Measurements from ENCODE around the gene ZXDC.
A peak's percentile ranks its signal among the peaks of the same experiment; 100 is the strongest.

Gene ZXDC

GRCh38 chr3:126474498-126475412 is 936 bp downstream of the ZXDC start:
- Histone ChIP-seq H3K9me3 (no peaks in the 10 kb centered on the region), H3K4me3 (peak overlapping the region; percentile 71 to 75), H3K4me1 (peaks cover 0 to 48% (median 40%) of the 10 kb centered on the region in 4 donors), H3K36me3 (peaks cover 16 to 24% (median 17%) of the 10 kb centered on the region in 3 donors), H3K27ac (peak overlapping the region; percentile 82 to 86), H3K27me3 (no peaks in the 10 kb centered on the region)
- peak; percentile 40 to 78 for DNase-seq
- TF ChIP-seq CTCF (IDR thresholded peaks at IDR 0.05), result peak in 1 of 2 experiments; percentile 22
- intact Hi-C loops (cut with DNase I; ENCODE audit: low total_unique reads), result loop anchor here (5.0 to 10.0 kb wide), 4 partner anchors 82 to 392 kb away; partner anchors contain the start of genes CFAP100 and SLC41A3

GRCh38 chr3:126473292-126474168 is 2.2 kb downstream of the ZXDC start:
- Histone ChIP-seq H3K4me1 (peaks cover 0 to 51% (median 40%) of the 10 kb centered on the region in 4 donors), H3K4me3 (peak overlapping the region; percentile 71 to 75), H3K36me3 (peaks cover 29 to 36% (median 29%) of the 10 kb centered on the region in 3 donors), H3K27ac (peak overlapping the region in 1 of 2 donors; percentile 2), H3K27me3 (no peaks in the 10 kb centered on the region), H3K9me3 (no peaks in the 10 kb centered on the region)
- no peak for TF ChIP-seq CTCF (IDR thresholded peaks at IDR 0.05)
- DNase-seq, result no peak
- intact Hi-C loops (cut with DNase I; ENCODE audit: low total_unique reads), result loop anchor here (5.0 to 10.0 kb wide), 3 partner anchors 81 to 269 kb away; partner anchors contain the start of gene CFAP100

- Histone ChIP-seq H3K4me1 (peaks cover 0 to 51% (median 40%) of the 10 kb centered on the region in 4 donors), H3K9me3 (no peaks in the 10 kb centered on the region), H3K36me3 (peaks cover 32 to 47% (median 40%) of the 10 kb centered on the region in 3 donors), H3K4me3 (peak overlapping the region; percentile 71 to 75), H3K27me3 (no peaks in the 10 kb centered on the region), H3K27ac (peak overlapping the region in 1 of 2 donors; percentile 2)
- intact Hi-C loops (cut with DNase I; ENCODE audit: low total_unique reads), result loop anchor here (5.0 to 10.0 kb wide), 3 partner anchors 80 to 268 kb away; partner anchors contain the start of gene CFAP100
- peak; percentile 88 to 91 for DNase-seq
- TF ChIP-seq CTCF (IDR thresholded peaks at IDR 0.05), result no peak
Measured at GRCh38 chr3:126472277-126473006, 3.2 kb downstream of the ZXDC start.

- H3K36me3 ChIP-seq, result peaks cover 59 to 77% (median 67%) of the 10 kb centered on the region in 3 donors
- no peak overlapping the region for H3K4me3 ChIP-seq
Measured at GRCh38 chr3:126469479-126469878, 6.2 kb downstream of the ZXDC start.

More at GRCh38 chr3:126469479-126469878, 6.2 kb downstream of the ZXDC start:
- H3K27me3 ChIP-seq, result no peaks in the 10 kb centered on the region
- H3K27ac ChIP-seq, result no peak overlapping the region
- intact Hi-C loops (cut with DNase I; ENCODE audit: low total_unique reads), result no loop called here
- DNase-seq, result peak; percentile 8 to 46
- peaks cover 0 to 39% (median 31%) of the 10 kb centered on the region in 4 donors for H3K4me1 ChIP-seq
- H3K9me3 ChIP-seq, result no peaks in the 10 kb centered on the region
- no peak for TF ChIP-seq CTCF (IDR thresholded peaks at IDR 0.05)
